H1 (cell line): ENCODE measurements around the gene TBC1D25. TPM values are rescaled to one million over a fixed set of nuclear protein-coding genes. Genes with fewer than 3 reads are reported as not detected.
A peak's percentile ranks its signal among the peaks of the same experiment; 100 is the strongest.

Source experiments
- CTCF ChIA-PET: fragments of 300-600 bp; sonication (Branson Sonifier 250); formaldehyde crosslinking; loops from one replicate; lab custom pipeline; 2021; ENCODE audit not compliant: partially characterized antibody; lab: Charles Lee
- POLR2A ChIA-PET: fragments of 300-600 bp; sonication (Branson Sonifier 250); formaldehyde crosslinking; loops from one replicate; lab custom pipeline; 2021; ENCODE audit warnings: inconsistent platforms; ENCODE audit not compliant: partially characterized antibody; lab: Charles Lee
- DNase-seq, 2 experiments: peaks; one replicate each; pipeline versions ENCODE4 v3.0.0 to v3.0.0-alpha.2; 2010 to 2022; ENCODE audit warnings: low spot score in 2 of 2, low read depth in 1 of 2, mixed read lengths in 1 of 2
- FAIRE-seq: peaks from 2 replicates; lab custom pipeline; 2011; peaks lifted over from hg19 to GRCh38; lab: Jason Lieb, UNC
- H2AFZ ChIP-seq: 2 replicates; pipeline ENCODE4 v1.8.1; 2012; ENCODE audit warnings: low read length, inconsistent platforms
- H2AK5ac ChIP-seq: 2 replicates; pipeline ENCODE4 v1.6.1; 2013; ENCODE audit warnings: low read depth, low read length
- H2BK120ac ChIP-seq: replicated peaks from 2 replicates; pipeline ENCODE3; 2013; ENCODE audit warnings: low read depth, low read length, inconsistent platforms
- H2BK12ac ChIP-seq: 2 replicates; pipeline ENCODE4 v1.6.1; 2013; ENCODE audit warnings: low read depth, low read length
- H2BK15ac ChIP-seq: 2 replicates; pipeline ENCODE4 v1.6.1; 2013; ENCODE audit warnings: low read length
- H2BK20ac ChIP-seq: 2 replicates; pipeline ENCODE4 v1.6.1; 2013; ENCODE audit warnings: low read length
- H2BK5ac ChIP-seq: 2 replicates; pipeline ENCODE4 v1.6.1; 2013; ENCODE audit warnings: low read depth, low read length
- H3K14ac ChIP-seq: 2 replicates; pipeline ENCODE4 v1.6.1; 2013; ENCODE audit warnings: inconsistent platforms; ENCODE audit not compliant: insufficient read length
- H3K18ac ChIP-seq: 2 replicates; pipeline ENCODE4 v1.6.1; 2013; ENCODE audit warnings: low read length; ENCODE audit errors: extremely low read depth
- H3K23ac ChIP-seq: 2 replicates; pipeline ENCODE4 v1.6.1; 2013; ENCODE audit warnings: inconsistent platforms; ENCODE audit not compliant: insufficient read length
- H3K23me2 ChIP-seq: 2 replicates; pipeline ENCODE4 v1.6.1; 2013; ENCODE audit warnings: low read depth, low read length
- H3K27ac ChIP-seq: 2 replicates; pipeline ENCODE4 v1.6.1; 2011; ENCODE audit warnings: low read depth, low read length, inconsistent platforms
- H3K27me3 ChIP-seq, 4 experiments: replicated peaks in 1 of 4; 1 replicate in 1 of 4; 2 replicates in 3 of 4; pipeline versions ENCODE4 v1.6.1 to v1.8.1; 2011 to 2013; ENCODE audit warnings: low read length in 3 of 4, mild to moderate bottlenecking in 3 of 4, inconsistent platforms in 2 of 4, mixed read lengths in 2 of 4, moderate library complexity in 1 of 4; ENCODE audit not compliant: control insufficient read depth in 3 of 4, insufficient read depth in 3 of 4; ENCODE audit errors: extremely low read depth in 1 of 4
- H3K36me3 ChIP-seq, 4 experiments: 2 replicates each; pipeline versions ENCODE4 v1.6.1 to v1.8.1; 2011 to 2013; ENCODE audit warnings: mild to moderate bottlenecking in 4 of 4, low read length in 3 of 4, moderate library complexity in 2 of 4, control low read depth in 1 of 4, inconsistent platforms in 1 of 4; ENCODE audit not compliant: insufficient read depth in 4 of 4, control insufficient read depth in 2 of 4
- H3K4ac ChIP-seq: replicated peaks from 2 replicates; pipeline ENCODE3; 2013; ENCODE audit warnings: low read length, low read depth, mixed read lengths, inconsistent platforms; ENCODE audit not compliant: insufficient read length
- H3K4me1 ChIP-seq, 4 experiments: replicated peaks in 1 of 4; 1 replicate in 1 of 4; 2 replicates in 3 of 4; pipeline versions ENCODE4 v1.6.1 to v1.8.1; 2011 to 2013; ENCODE audit warnings: low read length in 3 of 4, inconsistent platforms in 2 of 4, mixed read lengths in 1 of 4; ENCODE audit not compliant: insufficient read depth in 4 of 4, control insufficient read depth in 3 of 4
- H3K4me2 ChIP-seq, 2 experiments: 2 replicates each; pipeline versions ENCODE4 v1.6.1 to v1.8.1; 2011 to 2013; ENCODE audit warnings: low read depth in 2 of 2, low read length in 2 of 2, control low read depth in 1 of 2, inconsistent platforms in 1 of 2, mild to moderate bottlenecking in 1 of 2; ENCODE audit not compliant: insufficient read depth in 1 of 2
- H3K4me3 ChIP-seq, 4 experiments: fragments of 200-600, 300-600 bp in 1 of 4; sonication (generic), shearing (Covaris generic), sonication (Bioruptor Twin) in 1 of 4; 2 replicates each; pipeline versions ENCODE4 v1.5.1 to v1.8.1; 2011 to 2016; ENCODE audit warnings: low read length in 4 of 4, low read depth in 3 of 4, control low read depth in 2 of 4, inconsistent platforms in 2 of 4, mild to moderate bottlenecking in 2 of 4, mixed read lengths in 1 of 4, moderate library complexity in 1 of 4; ENCODE audit not compliant: insufficient read depth in 2 of 4; ENCODE audit errors: extremely low read depth in 1 of 4
- H3K56ac ChIP-seq: replicated peaks from 2 replicates; pipeline ENCODE3; 2013; ENCODE audit warnings: low read depth, mild to moderate bottlenecking, mixed read lengths, low read length, inconsistent platforms; ENCODE audit not compliant: insufficient read length
- H3K79me1 ChIP-seq: 2 replicates; pipeline ENCODE4 v1.6.1; 2013; ENCODE audit warnings: low read depth, low read length, control low read depth
- H3K79me2 ChIP-seq, 2 experiments: 2 replicates each; pipeline versions ENCODE4 v1.6.1 to v1.8.1; 2012 to 2013; ENCODE audit warnings: low read length in 2 of 2, mild to moderate bottlenecking in 2 of 2, inconsistent platforms in 1 of 2; ENCODE audit not compliant: insufficient read depth in 2 of 2, control insufficient read depth in 1 of 2
- H3K9ac ChIP-seq, 4 experiments: replicated peaks in 1 of 4; 1 replicate in 1 of 4; 2 replicates in 3 of 4; pipeline versions ENCODE4 v1.6.1 to v1.8.1; 2011 to 2013; ENCODE audit warnings: low read depth in 3 of 4, low read length in 3 of 4, control low read depth in 2 of 4, mild to moderate bottlenecking in 2 of 4, moderate library complexity in 2 of 4, inconsistent platforms in 1 of 4; ENCODE audit errors: extremely low read depth in 1 of 4
- H3K9me3 ChIP-seq, 2 experiments: 2 replicates each; pipeline versions ENCODE4 v1.6.1 to v1.8.1; 2012 to 2013; ENCODE audit warnings: mild to moderate bottlenecking in 2 of 2, moderate library complexity in 2 of 2, control low read depth in 1 of 2, inconsistent platforms in 1 of 2, low read depth in 1 of 2, low read length in 1 of 2, mixed read lengths in 1 of 2; ENCODE audit not compliant: insufficient read depth in 2 of 2
- H4K20me1 ChIP-seq, 2 experiments: replicated peaks in 1 of 2; 2 replicates each; pipeline versions ENCODE3 to v1.8.1; 2011 to 2013; ENCODE audit warnings: inconsistent platforms in 2 of 2, low read length in 2 of 2, mild to moderate bottlenecking in 1 of 2; ENCODE audit not compliant: insufficient read depth in 2 of 2, control insufficient read depth in 1 of 2
- H4K5ac ChIP-seq: 2 replicates; pipeline ENCODE4 v1.6.1; 2013; ENCODE audit warnings: low read length, low read depth, mixed read lengths, inconsistent platforms; ENCODE audit not compliant: insufficient read length
- H4K8ac ChIP-seq: 2 replicates; pipeline ENCODE4 v1.8.0; 2013; ENCODE audit warnings: mild to moderate bottlenecking, moderate library complexity, low read length, inconsistent platforms; ENCODE audit not compliant: insufficient read depth; ENCODE audit errors: extremely low read depth
- H4K91ac ChIP-seq: replicated peaks from 2 replicates; pipeline ENCODE3; 2013; ENCODE audit warnings: low read length, mixed read lengths, inconsistent platforms; ENCODE audit not compliant: insufficient read length
- BCL11A ChIP-seq, 2 experiments: IDR thresholded peaks; one replicate each; pipeline ENCODE4 v1.6.1; 2011; ENCODE audit warnings: low read depth in 2 of 2, low read length in 2 of 2, mild to moderate bottlenecking in 2 of 2
- POLR2A ChIP-seq, 2 experiments: IDR thresholded peaks; 1 replicate in 1 of 2; 2 replicates in 1 of 2; pipeline ENCODE4 v1.6.1; 2011; ENCODE audit warnings: low read depth in 2 of 2, low read length in 2 of 2, mild to moderate bottlenecking in 2 of 2; ENCODE audit errors: control extremely low read depth in 1 of 2
- POLR2AphosphoS5 ChIP-seq: IDR thresholded peaks from 2 replicates; pipeline ENCODE4 v1.6.1; 2011; ENCODE audit warnings: low read depth, low read length
- WGBS, 2 experiments: shearing (Covaris generic) in 1 of 2; methylation state at CpG; one replicate each; pipeline versions ENCODE4 v1.1.6 to v1.1.7; 2013 to 2015; ENCODE audit warnings: low lambda C conversion rate in 2 of 2, mixed read lengths in 2 of 2, inconsistent platforms in 1 of 2, low coverage in 1 of 2, missing lambda C conversion rate in 1 of 2; ENCODE audit not compliant: insufficient replicate concordance in 2 of 2, insufficient coverage in 1 of 2, insufficient read length in 1 of 2; ENCODE audit errors: extremely low coverage in 1 of 2, missing lambda C conversion rate in 1 of 2; 5-methylcytosine and 5-hydroxymethylcytosine counted together
- polyA plus RNA-seq, 7 experiments: library from polyadenylated mRNA; depleted of rRNA in 3 of 7; stranded (reverse) in 5 of 7; unstranded in 2 of 7; fragments of >200 nt in 5 of 7; fragments of 200-250 nt in 2 of 7; gene quantifications; 1 replicate in 5 of 7; 2 replicates in 1 of 7; 4 replicates in 1 of 7; pipeline versions ENCODE4 v1.2.1 to v1.2.3, GENCODE V29; 2011 to 2013; ENCODE audit warnings: missing spikeins in 2 of 7, mixed read lengths in 2 of 7
- total RNA-seq: library from RNA; stranded (reverse); fragmentation: NEBNext Ultra II Directional; extraction: Animal tissue kit (Norgen Biotek cat#: 25700); gene quantifications from 2 replicates; pipeline ENCODE4 v1.2.1, GENCODE V29; 2021

Gene TBC1D25
- total and polyA plus RNA-seq, 2 of the 8 experiments (the other 6 are each of a cell fraction or from before 2014, with no cell fraction given): 6.5 to 6.8 TPM

DNA sequence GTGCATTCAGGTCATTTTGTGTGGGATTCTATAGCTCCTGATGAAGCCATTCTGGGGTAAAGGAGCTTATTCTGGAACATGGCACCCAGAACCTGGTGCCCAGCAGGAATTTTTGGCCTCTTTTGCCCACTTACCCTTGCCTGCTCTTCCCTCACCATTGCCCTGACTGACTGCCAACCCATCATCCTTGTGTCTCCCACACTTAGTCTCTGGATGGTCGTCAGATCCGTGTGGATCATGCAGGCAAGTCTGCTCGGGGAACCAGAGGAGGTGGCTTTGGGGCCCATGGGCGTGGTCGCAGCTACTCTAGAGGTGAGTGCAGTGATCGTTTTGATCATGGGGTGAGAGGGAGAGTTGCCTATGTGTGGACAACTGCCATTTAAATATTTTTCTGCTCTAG is 36.6 kb downstream of the TBC1D25 start:
- Histone ChIP-seq H3K79me2 (peaks cover 0 to 17% of the 10 kb centered on the region in 2 experiments; a peak in 2 of 4 replicates), H3K79me1 (peaks cover 7% of the 10 kb centered on the region), H3K27ac (no peak overlapping the region), H4K20me1 (no peaks in the 10 kb centered on the region), H3K23ac (no peak overlapping the region), H2BK12ac (no peak overlapping the region), H3K9ac (no peak overlapping the region; a peak in 1 of 7 replicates), H4K8ac (no peak overlapping the region), H3K56ac (no peak overlapping the region), H2BK120ac (no peak overlapping the region), H3K18ac (no peak overlapping the region), H3K4ac (no peak overlapping the region), H3K4me2 (peak overlapping the region; percentile 1 to 72; a peak in 2 of 4 replicates), H3K4me3 (0 out of 8 replicates have a peak overlapping the region, but pooled peaks of 1 of the 4 experiments have one; percentile 8), H2BK15ac (no peak overlapping the region), H3K36me3 (peaks cover 16 to 39% (median 27%) of the 10 kb centered on the region in 4 experiments), H3K27me3 (no peaks in the 10 kb centered on the region), H3K4me1 (peaks cover 0 to 5% (median 0%) of the 10 kb centered on the region in 4 experiments; a peak in 5 of 7 replicates), H4K5ac (no peak overlapping the region), H3K14ac (no peak overlapping the region), H4K91ac (no peak overlapping the region), H2BK20ac (no peak overlapping the region), H3K23me2 (peaks cover 4% of the 10 kb centered on the region; the same call in 1 of the 2 replicates), H2AK5ac (no peak overlapping the region), H2BK5ac (no peak overlapping the region), H3K9me3 (no peaks in the 10 kb centered on the region), H2AFZ (no peak overlapping the region)
- CTCF ChIA-PET: interaction anchor here (0.5 kb wide), 1 partner anchor 16 kb away, joined by 3 read pairs; no protein-coding TSS in a partner anchor
- FAIRE-seq (no peak), DNase-seq (no peak)
- WGBS, 2 experiments: 94% methylated on average over 6 of the region's 6 CpGs; no CpG with 5 or more reads in 1 of the 2 experiments
- POLR2A ChIA-PET: interaction anchor here (0.8 to 2.9 kb wide), 5 partner anchors 11 to 45 kb away, joined by 3 to 17 read pairs (median 5); partner anchors contain the start of gene TBC1D25
- TF ChIP-seq POLR2A (IDR thresholded peaks at IDR 0.05; ENCODE audit: control extremely low read depth in 1 of 2, low read depth in 2 of 2, low read length in 2 of 2): 0 out of 3 replicates have a peak, but pooled peaks of 1 of the 2 experiments have one; percentile 29
- no peak for TF ChIP-seq BCL11A (IDR thresholded peaks at IDR 0.05; ENCODE audit: low read depth in 2 of 2, low read length in 2 of 2)
- peak; percentile 60 for TF ChIP-seq POLR2AphosphoS5
